GM23248 (cell line): ENCODE data around the gene TAF1D.

Experiments
- EZH2 ChIP-seq: fragments of 200-600 bp; sonication (generic); IDR thresholded peaks from 2 replicates; pipeline ENCODE4 v1.6.1; 2018; ENCODE audit warnings: antibody characterized with exemption, mild to moderate bottlenecking; ENCODE audit not compliant: insufficient read depth, poor library complexity, severe bottlenecking
- EZH2phosphoT487 ChIP-seq: fragments of 200-600 bp; sonication (generic); IDR thresholded peaks from 2 replicates; pipeline ENCODE4 v1.6.1; 2018; ENCODE audit warnings: antibody characterized with exemption, moderate library complexity, mild to moderate bottlenecking, low read depth; ENCODE audit not compliant: insufficient read depth

- TF ChIP-seq EZH2 (no peak), EZH2phosphoT487 (no peak)
Measured at GRCh38 chr11:93728792-93729128, 12.5 kb downstream of the TAF1D start.
